Activated naive CD4-positive, alpha-beta T cell treated with anti-CD3 and anti-CD28 coated beads, Interleukin-2, amount 50 U/mL, for 24 hours (primary cell): ENCODE data around the gene SLC19A1.

Experiments
- H3K27ac Mint-ChIP-seq: one replicate; pipeline ENCODE4 v1.8.0; 2021; ENCODE audit warnings: mild to moderate bottlenecking, mixed read lengths
- H3K27me3 Mint-ChIP-seq: one replicate; pipeline ENCODE4 v1.8.0; 2021; ENCODE audit warnings: mixed read lengths
- H3K36me3 Mint-ChIP-seq: one replicate; pipeline ENCODE4 v1.8.0; 2021; ENCODE audit warnings: mixed read lengths
- H3K4me1 Mint-ChIP-seq: one replicate; pipeline ENCODE4 v1.8.0; 2021; ENCODE audit warnings: mixed read lengths
- H3K4me3 Mint-ChIP-seq: one replicate; pipeline ENCODE4 v1.8.0; 2021; ENCODE audit warnings: mild to moderate bottlenecking, mixed read lengths
- H3K9me3 Mint-ChIP-seq: one replicate; pipeline ENCODE4 v1.8.0; 2021; ENCODE audit warnings: mixed read lengths

SLC19A1 gene

DNA sequence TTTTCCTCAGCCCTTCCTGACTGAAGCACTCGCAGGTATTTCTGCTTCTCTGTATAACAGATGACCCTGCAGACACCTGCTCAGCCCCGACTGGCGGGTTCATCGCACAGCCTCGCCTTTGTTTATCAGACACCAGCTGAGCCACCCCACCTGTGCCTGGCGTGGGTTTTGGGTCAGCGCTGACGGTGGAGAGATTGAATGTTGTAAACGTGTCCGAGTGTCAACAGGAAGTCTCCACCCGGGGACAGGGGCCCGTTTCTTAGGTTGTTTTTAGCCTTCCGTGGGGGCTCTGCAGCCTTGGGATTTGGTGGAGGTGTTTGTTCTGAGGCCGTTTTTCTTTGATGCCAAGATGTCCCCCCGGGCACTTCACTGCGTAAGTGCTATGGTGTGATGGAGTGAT is 77.1 kb downstream of the SLC19A1 start:
- H3K4me3 Mint-ChIP-seq = no peak overlapping the region
- H3K27me3 Mint-ChIP-seq = no peaks in the 10 kb centered on the region
- H3K36me3 Mint-ChIP-seq = peaks cover 6% of the 10 kb centered on the region
- peak overlapping the region; percentile 4 for H3K27ac Mint-ChIP-seq
- peaks cover 12% of the 10 kb centered on the region for H3K9me3 Mint-ChIP-seq
- peaks cover 3% of the 10 kb centered on the region for H3K4me1 Mint-ChIP-seq

DNA sequence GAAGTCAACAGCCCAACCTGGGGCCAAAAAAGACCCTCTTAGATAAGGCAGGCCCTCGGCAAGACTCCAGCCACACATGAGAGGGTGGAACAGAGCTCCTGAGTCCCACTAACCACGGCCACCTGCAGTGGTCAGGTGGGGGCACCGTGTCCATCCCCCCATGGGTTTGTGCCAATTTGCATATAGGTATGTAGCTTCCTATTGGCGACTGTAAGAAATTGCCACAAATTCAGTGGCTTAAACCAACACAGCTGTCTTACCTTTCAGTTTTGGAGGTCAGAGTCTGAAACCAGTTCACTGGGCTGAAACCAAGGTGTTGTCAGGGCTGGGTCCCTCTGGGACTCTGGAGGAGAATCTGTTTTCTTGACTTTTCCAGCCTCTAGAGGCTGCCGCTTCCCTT is 77.9 kb downstream of the SLC19A1 start:
- no peaks in the 10 kb centered on the region for H3K4me1 Mint-ChIP-seq
- peaks cover 6% of the 10 kb centered on the region for H3K36me3 Mint-ChIP-seq
- H3K27ac Mint-ChIP-seq = no peak overlapping the region
- no peaks in the 10 kb centered on the region for H3K27me3 Mint-ChIP-seq
- peaks cover 12% of the 10 kb centered on the region for H3K9me3 Mint-ChIP-seq
- H3K4me3 Mint-ChIP-seq = no peak overlapping the region

DNA sequence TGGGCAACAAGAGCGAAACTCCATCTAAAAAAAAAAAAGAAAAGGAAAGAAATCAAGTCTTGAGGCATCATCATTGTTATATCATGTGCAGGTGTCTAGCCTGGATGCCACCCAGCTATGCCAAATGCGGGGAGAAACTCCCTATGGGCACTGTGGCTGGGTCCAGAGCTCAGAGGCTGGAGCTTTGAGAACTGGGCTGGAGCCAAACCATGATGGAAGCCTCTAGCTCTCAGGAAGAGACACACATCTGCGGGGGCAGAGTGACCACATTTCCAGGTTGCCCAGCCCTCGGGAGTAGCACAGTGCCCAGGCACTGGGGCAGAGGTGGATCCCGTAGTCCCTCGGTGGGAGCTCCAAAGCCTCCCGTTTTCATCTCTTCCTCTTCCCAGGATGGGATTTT is 78.4 kb downstream of the SLC19A1 start:
- no peaks in the 10 kb centered on the region for H3K27me3 Mint-ChIP-seq

DNA sequence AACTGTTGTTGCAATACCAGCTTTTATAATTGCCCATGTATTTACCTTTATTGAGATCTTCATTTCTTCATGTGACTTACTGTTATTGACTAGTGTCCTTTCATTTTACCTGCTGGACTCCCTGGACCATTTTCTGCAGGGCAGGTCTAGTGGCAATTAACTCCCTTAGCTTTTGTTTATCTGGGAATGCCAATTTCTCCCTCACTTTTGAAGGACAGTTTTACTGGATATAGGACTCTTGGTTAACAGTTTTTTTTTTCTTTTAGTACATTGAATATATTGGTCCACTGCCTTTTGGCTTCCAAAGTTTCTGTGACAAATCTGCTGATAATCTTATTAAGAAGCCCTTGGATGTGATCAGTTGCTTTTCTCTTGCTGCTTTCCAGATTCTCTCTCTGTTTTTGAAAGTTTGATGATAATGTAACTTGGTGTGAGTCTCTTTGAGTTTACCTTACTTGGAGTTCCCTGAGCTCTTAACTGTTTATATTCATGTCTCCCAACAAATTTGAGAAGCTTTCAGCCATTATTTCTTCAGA is 80.4 kb downstream of the SLC19A1 start:
- Mint-ChIP-seq H3K27ac (no peak overlapping the region), H3K27me3 (no peaks in the 10 kb centered on the region), H3K9me3 (peaks cover 12% of the 10 kb centered on the region), H3K4me1 (no peaks in the 10 kb centered on the region), H3K36me3 (peaks cover 6% of the 10 kb centered on the region), H3K4me3 (no peak overlapping the region)

More for the DNA sequence above, 78.4 kb downstream of the SLC19A1 start:
- Mint-ChIP-seq H3K4me3 (no peak overlapping the region), H3K9me3 (peaks cover 12% of the 10 kb centered on the region), H3K36me3 (peaks cover 6% of the 10 kb centered on the region), H3K4me1 (no peaks in the 10 kb centered on the region), H3K27ac (no peak overlapping the region)

DNA sequence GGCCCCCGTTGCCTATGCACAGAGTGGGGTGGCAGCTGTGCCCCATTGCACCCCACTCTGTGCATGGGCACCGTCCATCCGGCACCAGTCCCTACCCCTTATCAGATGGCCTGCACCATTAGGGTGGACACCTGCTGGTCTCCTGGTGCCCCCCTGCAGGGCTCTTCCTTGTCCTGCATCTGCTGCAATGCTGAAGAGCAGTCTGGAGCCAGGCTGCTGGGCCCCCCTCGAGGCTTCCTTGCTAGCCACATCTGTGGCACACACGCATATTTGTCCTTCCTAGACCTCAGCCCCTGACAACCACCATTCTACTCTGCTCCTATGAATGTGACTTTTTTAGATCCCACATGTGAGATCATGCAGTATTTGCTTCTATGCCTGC is 80.9 kb downstream of the SLC19A1 start:
- no peaks in the 10 kb centered on the region for H3K27me3 Mint-ChIP-seq
- H3K4me1 Mint-ChIP-seq = no peaks in the 10 kb centered on the region
- no peak overlapping the region for H3K27ac Mint-ChIP-seq
- H3K4me3 Mint-ChIP-seq = no peak overlapping the region
- peaks cover 6% of the 10 kb centered on the region for H3K36me3 Mint-ChIP-seq
- H3K9me3 Mint-ChIP-seq = peaks cover 12% of the 10 kb centered on the region

DNA sequence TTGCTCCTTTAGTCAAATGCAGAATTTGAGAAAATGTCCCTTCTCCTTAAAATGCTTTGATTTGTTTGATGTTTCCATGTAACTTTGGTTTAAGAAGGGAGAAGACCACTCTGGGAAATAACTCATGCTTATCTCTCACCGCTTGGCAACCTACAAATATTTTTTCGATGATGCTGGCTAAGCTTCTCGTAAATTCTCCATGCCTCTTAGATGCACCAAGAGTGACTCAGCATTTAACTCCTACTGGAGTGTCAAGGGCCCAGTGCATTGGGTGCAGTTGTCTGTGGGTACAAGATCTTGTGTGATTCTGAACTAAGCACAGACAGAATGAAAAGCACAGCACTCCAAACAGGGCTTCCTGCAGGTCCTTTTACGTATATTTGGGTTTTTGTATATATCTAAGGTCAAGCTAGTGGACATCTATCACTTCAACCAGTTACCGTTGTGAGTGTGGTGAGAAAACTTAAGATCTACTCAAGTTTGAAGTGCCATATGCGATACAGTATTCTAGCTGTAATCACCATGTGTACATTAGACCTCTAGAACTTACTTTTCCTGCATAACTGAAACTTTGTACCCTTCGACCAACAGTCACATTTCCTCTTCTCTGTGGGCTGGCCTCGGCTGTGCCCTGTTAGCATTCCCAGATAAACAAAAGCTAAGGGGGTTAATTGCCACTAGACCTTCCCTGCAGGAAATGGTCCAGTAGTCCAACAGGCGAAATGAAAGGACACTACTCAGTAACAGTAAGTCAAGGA is 81.5 kb downstream of the SLC19A1 start:
- peaks cover 12% of the 10 kb centered on the region for H3K9me3 Mint-ChIP-seq
- no peak overlapping the region for H3K27ac Mint-ChIP-seq
- H3K4me3 Mint-ChIP-seq = no peak overlapping the region
- H3K36me3 Mint-ChIP-seq = peaks cover 6% of the 10 kb centered on the region
- H3K27me3 Mint-ChIP-seq = no peaks in the 10 kb centered on the region
- H3K4me1 Mint-ChIP-seq = no peaks in the 10 kb centered on the region

DNA sequence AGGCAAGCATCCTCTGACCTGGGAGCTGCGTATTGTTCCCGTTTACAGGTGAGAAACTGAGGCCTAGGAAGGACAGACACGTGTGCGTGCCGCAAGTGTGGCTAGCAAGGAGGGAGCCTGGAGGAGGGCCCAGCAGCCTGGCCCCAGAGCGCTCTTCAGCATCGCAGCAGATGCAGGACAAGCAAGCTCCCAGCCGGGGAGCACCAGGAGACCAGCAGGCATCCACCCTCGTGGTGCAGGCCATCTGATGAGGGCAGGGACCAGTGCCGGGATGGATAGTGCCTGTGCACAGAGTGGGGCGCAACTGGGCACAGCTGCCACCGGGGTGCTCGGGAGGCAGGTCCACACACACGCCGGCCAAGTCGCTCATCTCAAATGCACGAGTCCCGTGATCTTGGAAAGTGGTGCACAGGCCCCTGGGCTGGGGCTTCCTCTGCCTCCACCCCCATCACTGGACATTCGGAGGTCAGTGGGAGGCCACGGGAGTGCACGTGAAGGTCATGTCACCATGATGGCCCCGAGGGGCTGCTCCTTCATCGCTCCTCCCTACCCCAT is 82.2 kb downstream of the SLC19A1 start:
- Mint-ChIP-seq H3K27ac (no peak overlapping the region), H3K27me3 (no peaks in the 10 kb centered on the region), H3K9me3 (peaks cover 12% of the 10 kb centered on the region)

DNA sequence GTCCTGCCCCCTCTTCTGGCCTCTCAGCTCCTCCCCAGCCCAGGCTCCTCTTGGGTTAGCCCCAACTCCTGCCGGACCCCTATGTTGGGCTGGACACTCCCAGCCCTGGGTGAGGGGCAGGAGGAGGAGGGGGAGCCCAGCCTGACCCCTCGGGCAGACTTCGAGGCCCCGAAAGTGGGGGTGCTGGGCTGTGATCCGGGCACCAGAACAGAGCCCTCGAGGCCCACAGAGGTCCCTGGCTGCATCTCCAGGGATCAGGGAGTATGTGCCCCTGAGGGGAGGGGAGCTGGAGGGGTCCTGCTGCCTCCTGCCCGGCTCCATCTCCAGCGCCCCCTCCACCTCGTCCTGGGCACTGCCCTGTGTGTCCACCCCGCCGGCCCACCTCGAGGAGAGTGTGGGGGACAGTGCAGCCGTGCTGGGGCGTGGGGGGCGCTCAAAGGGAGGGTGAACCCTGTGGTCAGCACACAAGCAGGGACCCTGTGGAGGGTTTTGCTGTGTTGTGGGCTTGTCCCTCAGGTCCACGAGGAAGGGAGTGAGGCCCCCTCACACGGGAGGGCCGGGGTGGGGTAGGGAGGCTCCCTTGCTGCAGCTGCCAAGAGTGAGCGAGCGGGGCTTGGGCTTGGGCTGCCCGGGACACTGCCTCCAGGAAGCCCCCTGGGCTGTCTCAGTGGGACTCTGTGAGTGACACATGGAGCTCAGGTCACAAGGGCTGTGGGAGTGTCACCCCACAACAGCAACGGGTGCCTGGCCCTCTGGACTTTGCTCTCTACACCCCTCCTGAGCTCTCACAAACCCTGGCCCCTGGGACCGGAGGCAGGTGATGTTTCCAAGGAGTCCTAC is 82.8 kb downstream of the SLC19A1 start:
- peaks cover 12% of the 10 kb centered on the region for H3K9me3 Mint-ChIP-seq
- no peak overlapping the region for H3K27ac Mint-ChIP-seq
- H3K4me1 Mint-ChIP-seq = no peaks in the 10 kb centered on the region
- peaks cover 6% of the 10 kb centered on the region for H3K36me3 Mint-ChIP-seq
- no peaks in the 10 kb centered on the region for H3K27me3 Mint-ChIP-seq
- H3K4me3 Mint-ChIP-seq = no peak overlapping the region

More for the DNA sequence above, 82.2 kb downstream of the SLC19A1 start:
- Mint-ChIP-seq H3K4me3 (no peak overlapping the region), H3K36me3 (peaks cover 6% of the 10 kb centered on the region), H3K4me1 (no peaks in the 10 kb centered on the region)

DNA sequence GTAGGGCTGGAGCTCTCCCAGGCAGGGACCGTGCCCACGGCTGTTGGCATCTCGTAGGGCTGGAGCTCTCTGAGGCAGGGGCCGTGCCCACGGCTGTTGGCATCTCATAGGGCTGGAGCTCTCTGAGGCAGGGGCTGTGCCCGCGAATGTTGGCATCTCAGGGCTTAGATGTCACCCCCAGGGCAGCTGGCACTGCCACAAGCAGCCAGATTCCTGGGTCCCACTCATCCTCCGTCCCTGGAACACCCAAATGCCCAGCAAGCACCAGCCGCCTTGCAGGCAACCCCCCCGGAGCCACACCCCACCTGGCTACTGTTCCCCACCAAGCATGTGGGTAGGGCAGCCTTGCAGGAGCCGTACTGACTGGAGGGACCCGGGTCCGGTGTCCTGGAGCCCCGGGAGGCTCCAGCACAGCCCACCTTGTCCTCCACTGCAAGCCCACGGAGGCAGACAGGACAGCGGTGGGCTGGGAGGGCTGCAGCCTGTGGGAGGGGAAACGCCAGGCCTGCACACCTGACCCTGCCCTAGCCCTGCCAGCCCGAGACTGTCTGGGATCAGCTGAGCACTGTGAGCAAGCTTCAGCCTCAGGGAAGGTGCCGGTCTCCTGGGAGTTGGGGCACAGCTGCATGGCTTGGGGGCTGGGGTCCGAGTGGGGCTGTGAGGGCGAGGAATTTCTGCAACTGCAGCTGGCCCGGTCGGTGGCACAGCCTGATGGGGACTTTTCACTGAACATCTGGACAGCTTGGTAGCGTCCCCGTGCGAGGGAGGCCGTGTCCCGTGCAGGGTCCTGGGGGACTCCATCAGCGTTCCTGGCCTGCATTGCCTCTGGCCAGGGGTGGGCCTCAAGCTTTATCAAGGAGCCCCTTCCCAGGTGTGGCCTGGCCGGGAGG is 83.7 kb downstream of the SLC19A1 start:
- peaks cover 12% of the 10 kb centered on the region for H3K9me3 Mint-ChIP-seq
- peaks cover 6% of the 10 kb centered on the region for H3K36me3 Mint-ChIP-seq
- no peaks in the 10 kb centered on the region for H3K27me3 Mint-ChIP-seq
- no peak overlapping the region for H3K4me3 Mint-ChIP-seq
- H3K4me1 Mint-ChIP-seq = no peaks in the 10 kb centered on the region
- no peak overlapping the region for H3K27ac Mint-ChIP-seq

DNA sequence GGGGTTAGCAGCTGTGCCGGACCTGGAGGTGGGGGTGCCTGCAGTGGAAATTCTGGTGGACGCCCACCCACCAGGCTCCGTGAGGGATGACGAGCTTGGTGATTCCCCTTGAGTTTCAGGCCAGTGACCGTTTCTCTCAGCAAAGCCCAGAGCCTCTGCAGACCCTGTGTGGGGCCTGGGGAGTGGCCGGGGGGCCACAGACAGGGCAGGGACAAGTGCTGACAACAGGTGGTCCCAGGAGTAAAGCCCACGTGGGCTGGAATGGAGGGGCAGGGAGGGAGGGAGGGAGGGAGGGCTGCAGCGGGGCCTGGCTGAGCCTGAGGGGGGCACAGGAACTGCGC is 84.4 kb downstream of the SLC19A1 start:
- Mint-ChIP-seq H3K9me3 (peaks cover 12% of the 10 kb centered on the region), H3K27me3 (no peaks in the 10 kb centered on the region), H3K4me1 (peaks cover 4% of the 10 kb centered on the region), H3K36me3 (peaks cover 6% of the 10 kb centered on the region), H3K4me3 (no peak overlapping the region), H3K27ac (no peak overlapping the region)

DNA sequence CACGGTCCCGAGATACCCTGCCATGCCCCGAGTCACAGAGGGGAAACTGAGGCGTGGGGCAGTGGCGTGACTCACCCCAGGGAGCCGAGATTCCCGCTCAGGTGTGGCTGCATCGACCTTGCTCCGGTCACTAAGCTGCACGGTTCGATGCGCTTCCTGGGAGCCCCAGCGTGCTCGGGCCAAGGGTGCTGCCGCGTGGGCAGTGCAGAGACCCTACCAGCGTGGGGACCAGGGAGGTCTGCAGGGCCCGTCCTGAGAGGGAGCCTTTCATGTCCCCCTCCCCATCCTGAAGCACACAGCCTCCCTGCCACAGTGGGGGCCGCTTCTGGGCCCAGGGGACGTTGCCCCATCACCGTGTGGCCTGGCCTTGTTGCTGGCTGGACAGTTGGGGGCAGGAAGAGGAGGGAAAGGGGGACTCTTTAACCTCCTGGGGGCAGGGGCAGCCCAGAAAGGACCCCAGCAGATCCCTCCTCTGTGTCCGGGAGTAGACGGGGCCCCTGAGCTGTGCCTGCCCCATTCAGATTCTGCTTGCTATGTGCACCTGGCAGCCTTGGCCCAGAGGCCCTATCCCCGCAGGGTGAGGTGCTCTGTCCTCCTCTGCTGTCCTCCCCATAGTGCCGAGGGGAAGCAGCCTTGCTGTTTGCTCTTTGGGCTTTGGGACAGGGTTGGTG is 84.9 kb downstream of the SLC19A1 start:
- Mint-ChIP-seq H3K27me3 (no peaks in the 10 kb centered on the region), H3K9me3 (peaks cover 9% of the 10 kb centered on the region), H3K36me3 (peaks cover 5% of the 10 kb centered on the region), H3K27ac (no peak overlapping the region), H3K4me3 (no peak overlapping the region), H3K4me1 (peaks cover 4% of the 10 kb centered on the region)

DNA sequence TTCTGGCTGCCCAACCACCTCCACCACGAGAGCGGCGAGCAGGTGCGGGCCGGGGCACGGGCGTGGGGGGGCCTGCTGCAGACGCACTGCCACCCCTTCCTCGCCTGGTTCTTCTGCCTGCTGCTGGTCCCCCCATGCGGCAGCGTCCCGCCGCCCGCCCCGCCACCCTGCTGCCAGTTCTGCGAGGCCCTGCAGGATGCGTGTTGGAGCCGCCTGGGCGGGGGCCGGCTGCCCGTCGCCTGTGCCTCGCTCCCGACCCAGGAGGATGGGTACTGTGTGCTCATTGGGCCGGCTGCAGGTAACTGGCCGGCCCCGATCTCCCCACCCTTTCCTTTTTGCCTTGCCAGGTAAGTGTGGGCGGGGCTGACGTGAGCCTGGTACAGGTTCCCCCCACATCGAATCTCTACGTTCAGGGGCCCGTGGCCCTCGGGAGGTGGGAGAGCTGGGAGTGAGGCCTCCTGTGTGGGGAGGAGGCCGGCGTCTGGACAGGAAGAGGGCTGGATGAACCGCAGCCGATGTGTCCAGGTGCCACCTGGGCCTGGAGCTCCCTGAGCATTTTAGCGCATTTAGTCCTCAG is 85.6 kb downstream of the SLC19A1 start:
- Mint-ChIP-seq H3K27ac (no peak overlapping the region), H3K36me3 (peaks cover 3% of the 10 kb centered on the region), H3K9me3 (peaks cover 3% of the 10 kb centered on the region), H3K4me1 (peaks cover 4% of the 10 kb centered on the region), H3K27me3 (no peaks in the 10 kb centered on the region), H3K4me3 (no peak overlapping the region)

DNA sequence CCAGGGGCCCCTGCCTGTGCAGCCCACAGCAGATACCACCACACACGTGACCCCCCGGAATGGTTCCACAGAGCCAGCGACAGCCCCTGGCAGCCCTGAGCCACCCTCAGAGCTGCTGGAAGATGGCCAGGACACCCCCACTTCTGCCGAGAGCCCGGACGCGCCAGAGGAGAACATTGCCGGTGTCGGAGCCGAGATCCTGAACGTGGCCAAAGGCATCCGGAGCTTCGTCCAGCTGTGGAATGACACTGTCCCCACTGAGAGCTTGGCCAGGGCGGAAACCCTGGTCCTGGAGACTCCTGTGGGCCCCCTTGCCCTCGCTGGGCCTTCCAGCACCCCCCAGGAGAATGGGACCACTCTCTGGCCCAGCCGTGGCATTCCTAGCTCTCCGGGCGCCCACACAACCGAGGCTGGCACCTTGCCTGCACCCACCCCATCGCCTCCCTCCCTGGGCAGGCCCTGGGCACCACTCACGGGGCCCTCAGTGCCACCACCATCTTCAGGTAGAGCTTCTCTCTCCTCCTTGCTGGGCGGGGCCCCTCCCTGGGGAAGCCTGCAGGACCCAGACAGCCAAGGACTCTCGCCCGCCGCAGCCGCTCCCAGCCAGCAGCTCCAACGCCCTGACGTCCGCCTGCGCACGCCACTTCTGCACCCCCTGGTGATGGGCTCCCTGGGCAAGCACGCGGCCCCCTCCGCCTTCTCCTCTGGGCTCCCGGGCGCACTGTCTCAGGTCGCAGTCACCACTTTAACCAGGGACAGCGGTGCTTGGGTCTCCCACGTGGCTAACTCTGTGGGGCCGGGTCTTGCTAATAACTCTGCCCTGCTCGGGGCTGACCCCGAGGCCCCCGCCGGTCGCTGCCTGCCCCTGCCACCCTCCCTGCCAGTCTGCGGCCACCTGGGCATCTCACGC is 86.3 kb downstream of the SLC19A1 start:
- H3K9me3 Mint-ChIP-seq = no peaks in the 10 kb centered on the region
- H3K27ac Mint-ChIP-seq = no peak overlapping the region
- H3K4me3 Mint-ChIP-seq = no peak overlapping the region
- H3K36me3 Mint-ChIP-seq = no peaks in the 10 kb centered on the region
- H3K27me3 Mint-ChIP-seq = no peaks in the 10 kb centered on the region
- peaks cover 4% of the 10 kb centered on the region for H3K4me1 Mint-ChIP-seq
